Posterior vena cava (tissue), 2 donors: ENCODE data around the gene AVPR1B. TPM values are rescaled to one million over a fixed set of nuclear protein-coding genes. Genes with fewer than 3 reads are reported as not detected.
"Not testable (repeated sequence)": the region's sequence is repeated elsewhere in the genome, so short reads cannot be mapped to it uniquely, and the experiment has no call there.

ENCODE experiments used
- DNase-seq: peaks from one replicate; pipeline ENCODE4 v3.0.0-alpha.2; 2020; ENCODE audit warnings: low spot score
- intact Hi-C, 2 donors: fragments of 100-400 bp; cut with DNase I; formaldehyde crosslinking; loops; one replicate each; pipeline versions ENCODE4 v1.14.1 to v1.14.2; 2022 to 2023
- total RNA-seq, 2 donors: library from RNA; stranded (reverse); fragmentation: NEBNext Ultra II Directional; extraction: Animal tissue kit (Norgen Biotek cat#: 25700); gene quantifications; one replicate each; pipeline ENCODE4 v1.2.1, GENCODE V29; 2021
- donor health status: DM: yes; HTN: yes; CAD: no.
- donor health status: DM: yes; HTN: yes; CAD: no.

Gene AVPR1B
- total RNA-seq, 2 donors from 2014 or later = not detected

DNA sequence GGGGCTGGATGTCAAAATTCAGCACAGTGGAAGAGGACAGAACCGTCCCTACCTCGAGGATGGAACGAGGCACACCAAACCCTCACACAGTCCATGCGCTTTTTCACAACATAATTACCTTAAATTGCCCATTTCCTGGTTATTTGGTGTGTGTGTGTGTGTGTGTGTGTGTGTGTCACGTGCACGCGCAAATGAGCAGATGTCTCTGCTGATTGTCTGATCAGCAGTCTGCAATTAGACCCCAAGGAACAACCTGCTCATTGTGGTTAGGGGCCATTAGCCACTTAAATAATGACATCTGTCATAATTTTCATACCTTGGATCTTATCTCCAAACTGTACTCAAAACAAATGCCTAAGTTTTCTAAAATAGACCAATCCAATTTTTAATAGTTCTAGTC lies 23.2 kb downstream of the AVPR1B start:
- DNase-seq = no peak
- intact Hi-C loops = no loop called here

DNA sequence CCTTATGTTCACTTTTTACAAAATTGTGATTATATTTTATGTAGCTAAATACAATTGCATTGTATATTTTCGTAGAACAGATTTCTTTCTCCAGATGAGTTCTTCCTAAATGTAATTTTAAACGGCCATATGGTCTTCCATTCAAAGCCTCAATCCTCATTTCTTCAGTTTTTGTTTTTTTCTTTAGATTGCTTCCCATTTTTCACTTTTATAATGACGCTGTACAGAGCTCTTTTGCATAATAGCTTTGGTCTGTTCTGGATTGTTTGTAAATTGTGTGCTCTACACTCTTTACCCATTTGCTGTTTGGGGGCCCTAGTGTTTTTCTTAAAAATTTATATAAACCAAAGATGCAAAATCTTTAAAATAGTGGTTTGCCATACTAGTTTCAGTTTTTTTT lies 27.8 kb downstream of the AVPR1B start:
- no peak for DNase-seq
- intact Hi-C loops = no loop called here

DNA sequence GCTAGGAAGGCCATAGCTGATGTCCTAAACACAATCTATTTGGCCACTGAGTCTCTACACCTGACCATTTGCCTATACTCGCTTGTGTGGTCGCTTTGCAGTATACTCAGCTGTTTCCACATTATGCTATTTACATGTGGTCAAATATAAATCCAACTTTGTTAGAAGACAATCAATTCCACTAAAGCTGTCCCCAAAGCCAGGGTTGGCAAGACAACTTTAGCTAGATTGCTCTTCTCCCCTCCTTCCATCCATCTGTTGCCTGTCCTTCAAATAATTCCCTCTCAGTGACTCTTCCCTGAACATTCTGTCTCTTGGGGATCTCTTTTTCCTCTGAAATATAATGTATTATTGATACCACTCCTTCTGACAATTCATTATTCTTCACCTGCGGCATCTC lies 30.1 kb downstream of the AVPR1B start:
- intact Hi-C loops = no loop called here

DNA sequence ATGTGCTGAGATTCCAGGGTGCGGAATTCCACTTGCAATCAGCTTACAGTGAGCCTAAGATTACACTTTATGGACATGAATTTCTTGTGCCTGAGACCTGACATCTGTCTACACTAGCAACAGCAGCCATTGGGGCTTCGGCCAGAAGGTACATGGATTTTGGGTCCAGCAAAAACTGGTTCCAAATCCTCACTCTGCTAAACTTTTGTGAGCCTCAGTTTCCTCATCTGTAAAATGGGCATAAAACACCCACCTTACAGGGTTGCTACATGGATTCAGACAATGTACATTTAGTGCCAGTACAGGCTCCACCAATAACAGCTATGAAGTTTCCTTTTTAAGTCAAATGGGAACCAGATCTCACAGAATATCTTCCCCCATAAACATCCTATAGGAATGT lies 33.4 kb downstream of the AVPR1B start:
- no peak for DNase-seq
- intact Hi-C loops = no loop called here

More for the DNA sequence above, 30.1 kb downstream of the AVPR1B start:
- DNase-seq = no peak

DNA sequence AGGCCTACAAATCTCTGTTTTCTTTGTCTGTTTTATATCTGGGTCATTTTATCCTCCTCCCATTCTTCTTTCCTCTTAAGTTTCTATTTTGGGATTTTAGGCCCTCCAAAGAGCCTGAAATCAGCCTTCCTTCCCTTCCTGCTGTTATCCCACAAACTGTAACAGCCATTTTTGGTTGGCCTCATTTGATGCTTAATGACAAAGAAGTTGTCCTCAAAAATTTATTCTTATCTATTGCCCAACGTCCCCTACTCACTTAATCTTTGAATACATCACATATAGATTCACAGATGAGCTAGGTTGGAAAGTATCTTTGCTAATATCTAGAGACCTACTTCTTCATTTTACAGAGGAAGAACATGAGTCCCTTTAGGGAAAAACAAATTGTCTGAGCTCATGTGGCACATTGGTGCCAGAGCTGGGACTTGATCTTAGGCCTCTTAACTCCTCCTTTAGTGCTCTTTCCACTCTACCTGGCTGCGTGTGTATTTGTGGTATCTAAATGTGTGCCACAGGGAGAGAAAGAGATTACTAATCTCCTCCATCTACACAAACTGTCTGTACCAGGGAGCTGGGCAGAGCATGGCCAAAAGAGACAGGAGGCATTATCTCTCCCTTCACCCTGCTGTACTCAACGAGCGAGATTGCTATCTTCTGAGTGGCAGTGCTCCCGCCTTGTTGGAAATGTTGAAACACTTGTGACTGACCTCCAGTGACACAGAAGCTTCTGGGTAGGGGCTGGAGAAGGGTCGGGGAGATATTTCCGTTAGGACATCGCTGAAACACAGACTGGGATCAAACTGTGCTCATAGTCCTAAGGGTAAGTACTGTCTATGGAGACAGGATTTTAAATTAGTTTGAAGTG lies 34.1 kb downstream of the AVPR1B start:
- intact Hi-C loops = no loop called here
- DNase-seq = no peak

DNA sequence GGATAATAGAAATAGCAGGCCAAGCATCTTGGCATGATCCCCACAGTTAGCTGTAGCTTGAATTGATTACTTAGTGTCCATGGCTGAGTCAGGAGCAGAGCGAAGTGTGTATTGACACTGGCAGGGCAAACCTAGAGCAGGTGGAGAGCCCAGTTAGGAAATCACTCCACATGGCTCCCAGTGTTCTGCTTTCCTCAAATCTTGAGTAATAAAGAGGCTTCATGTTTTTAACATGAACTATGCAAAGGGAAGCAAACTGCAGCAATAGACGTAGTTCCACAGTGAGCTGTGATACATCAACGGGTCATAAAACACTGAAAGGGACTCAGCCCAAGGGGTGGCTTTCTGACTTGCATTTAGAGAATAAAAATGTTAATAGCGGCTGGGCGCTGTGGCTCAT lies 35.3 kb downstream of the AVPR1B start:
- DNase-seq = no peak
- intact Hi-C loops = no loop called here

DNA sequence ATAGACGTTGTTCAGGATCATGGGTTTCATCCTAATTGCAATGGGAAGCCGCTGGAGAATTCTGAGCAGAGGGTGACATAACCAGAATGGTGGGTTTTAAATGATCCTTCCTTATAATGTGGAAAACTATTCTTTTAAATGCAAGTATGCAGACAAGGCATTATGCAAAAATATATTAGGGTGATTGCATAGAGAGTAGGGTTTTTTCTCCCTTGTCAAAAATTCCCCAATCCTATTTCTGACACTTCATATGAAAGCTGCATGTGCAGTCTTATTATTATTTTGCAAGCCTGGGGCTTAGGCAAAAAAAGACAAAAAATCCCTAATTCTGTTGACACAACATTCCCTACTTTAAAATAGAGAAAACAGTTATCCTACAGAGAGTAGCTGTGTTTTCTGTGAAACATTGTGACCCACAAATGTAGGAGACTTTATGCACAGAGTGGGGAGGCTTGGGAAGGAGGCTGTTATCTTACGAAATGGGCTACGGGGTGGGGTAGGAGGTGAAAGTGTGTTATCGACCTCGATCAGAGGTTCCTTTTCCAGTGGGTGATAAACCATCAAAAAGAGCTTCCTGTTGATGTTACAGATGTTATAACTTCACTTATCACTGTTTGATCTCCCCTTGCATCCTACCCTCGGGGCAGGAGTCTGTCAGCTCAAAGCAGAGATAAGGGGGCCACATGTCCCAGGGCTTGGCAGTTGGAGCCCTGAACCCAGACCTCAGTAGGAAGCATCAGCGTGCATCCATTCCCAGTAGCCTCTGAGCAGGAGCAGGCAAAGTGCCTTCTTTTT lies 37.0 kb downstream of the AVPR1B start:
- no peak for DNase-seq
- intact Hi-C loops = no loop called here

DNA sequence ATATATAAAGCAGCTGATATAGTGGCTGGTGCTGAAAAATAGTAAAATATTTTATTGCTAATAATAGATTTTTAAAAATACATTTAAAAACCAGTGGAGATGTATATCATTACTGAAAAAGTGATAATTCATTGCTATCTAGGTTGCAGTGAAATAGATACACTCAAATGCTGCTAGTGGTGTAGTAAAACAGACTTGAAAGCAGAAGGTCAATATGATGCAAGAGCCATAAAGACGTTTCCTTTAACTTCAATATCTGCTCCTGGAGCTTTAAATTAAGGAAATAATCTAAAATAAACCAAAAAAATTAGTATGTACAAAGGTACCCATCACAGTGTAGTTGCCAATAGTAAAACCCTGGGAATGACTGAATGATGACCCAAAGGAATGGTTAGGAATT lies 38.1 kb downstream of the AVPR1B start:
- intact Hi-C loops = no loop called here
- no peak for DNase-seq

DNA sequence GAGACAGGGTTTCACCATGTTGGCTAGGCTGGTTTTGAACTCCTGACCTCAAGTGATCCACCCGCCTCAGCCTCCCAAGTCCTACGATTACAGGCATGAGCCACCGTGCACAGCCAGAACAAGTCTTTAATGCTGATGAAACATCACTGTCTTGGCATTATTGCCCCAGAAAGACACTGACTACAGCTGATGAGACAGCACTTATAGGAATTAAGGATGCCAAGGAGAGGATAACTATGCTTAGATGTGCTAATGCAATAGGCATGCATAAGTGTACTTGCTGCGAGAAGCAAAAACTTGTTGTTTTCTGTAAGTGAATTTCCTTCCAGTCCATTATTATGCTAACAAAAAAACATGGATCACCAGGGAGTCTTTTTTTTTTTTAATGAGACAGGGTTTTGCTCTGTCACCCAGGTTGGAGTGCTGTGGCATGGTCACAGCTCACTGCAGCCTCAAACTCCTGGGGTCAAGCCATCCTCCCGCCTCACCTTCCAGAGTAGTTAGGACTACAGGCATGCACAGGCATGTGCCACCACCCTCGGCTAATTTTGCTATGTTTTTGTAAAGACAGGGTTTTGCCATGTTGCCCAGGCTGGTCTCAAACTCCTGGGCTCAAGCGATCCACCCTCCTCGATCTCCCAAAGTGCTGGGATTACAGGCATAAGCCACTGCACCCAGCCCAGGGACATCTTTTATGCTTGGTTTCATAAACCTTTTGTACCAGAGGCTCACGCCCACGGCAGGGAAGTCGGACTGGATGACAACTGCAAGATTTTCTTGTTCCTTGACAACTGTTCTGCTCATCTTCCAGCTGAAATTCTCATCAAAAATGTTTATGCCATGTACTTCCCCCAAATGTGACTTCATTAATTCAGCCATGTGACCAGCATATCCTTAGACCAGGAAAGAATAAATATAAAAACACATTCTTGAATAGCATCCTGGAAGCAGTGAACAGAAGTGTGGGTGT lies 41.1 kb downstream of the AVPR1B start:
- intact Hi-C loops = no loop called here
- no peak for DNase-seq

DNA sequence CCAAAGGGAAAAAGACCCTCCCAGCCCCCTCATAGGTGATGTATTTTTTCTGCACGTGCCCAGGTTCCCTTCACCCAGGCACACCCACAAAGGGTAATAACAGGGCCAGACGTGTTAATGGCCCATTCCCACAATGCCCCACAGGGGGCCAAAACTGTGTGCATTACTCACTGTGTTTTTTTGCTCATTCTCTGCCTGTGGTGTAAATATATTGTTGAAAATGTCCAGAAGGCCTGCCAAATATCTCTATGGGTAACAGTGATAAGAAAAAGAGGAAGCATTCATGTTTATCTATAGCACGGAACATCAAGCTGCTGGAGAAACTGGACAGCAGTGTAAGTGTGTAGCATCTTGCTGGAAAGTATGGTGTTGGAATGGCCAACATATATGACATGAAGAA lies 42.3 kb downstream of the AVPR1B start:
- intact Hi-C loops = no loop called here
- no peak for DNase-seq

DNA sequence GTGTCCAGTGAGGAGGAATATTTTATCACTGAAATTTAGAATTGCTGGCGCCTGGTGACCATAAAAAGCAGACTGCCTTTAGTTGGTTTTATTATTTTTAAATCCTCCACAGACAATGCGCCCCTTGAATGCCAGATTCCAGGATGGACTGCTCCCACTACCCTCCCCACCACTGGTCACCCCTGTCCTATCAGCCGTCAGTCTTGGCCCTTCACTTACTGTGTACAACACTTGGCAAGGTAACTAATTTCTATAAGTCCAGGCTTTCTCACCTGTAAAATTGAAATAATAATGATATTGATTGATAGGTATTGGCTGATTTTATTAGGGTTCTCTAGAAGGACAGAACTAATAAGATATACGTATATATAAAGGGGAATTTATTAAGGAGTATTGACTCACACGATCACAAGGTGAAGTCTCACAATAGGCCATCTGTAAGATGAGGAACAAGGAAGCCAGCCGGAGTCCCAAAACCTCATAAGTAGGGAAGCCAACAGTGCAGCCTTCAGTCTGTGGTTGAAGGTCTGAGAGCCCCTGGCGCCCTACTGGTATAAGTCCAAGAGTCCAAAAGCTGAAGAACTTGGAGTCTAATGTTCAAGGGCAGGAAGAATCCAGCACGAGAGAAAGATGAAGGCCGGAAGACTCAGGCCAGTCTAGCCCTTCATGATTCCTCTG lies 46.4 kb downstream of the AVPR1B start:
- intact Hi-C loops = no loop called here
- DNase-seq = no peak

DNA sequence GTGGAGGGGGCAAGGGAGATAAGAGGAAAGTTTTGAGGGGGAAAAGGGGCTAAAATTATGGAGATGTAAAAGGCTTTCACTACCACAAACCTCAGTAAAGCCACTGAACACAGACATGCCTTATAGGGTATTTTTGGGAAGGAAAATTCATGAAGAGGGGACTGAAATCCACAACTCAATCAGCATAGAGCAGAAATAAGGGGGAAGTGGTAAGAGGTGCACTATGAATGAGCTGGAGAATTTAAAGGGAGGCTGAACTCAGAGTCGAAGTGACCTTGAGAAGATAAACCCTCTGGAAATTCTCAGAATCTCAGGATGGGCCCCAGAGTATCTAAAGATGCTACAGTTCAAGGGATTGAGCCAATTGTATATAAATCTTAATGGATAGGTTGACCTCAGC lies 48.9 kb downstream of the AVPR1B start:
- intact Hi-C loops = no loop called here
- no peak for DNase-seq

DNA sequence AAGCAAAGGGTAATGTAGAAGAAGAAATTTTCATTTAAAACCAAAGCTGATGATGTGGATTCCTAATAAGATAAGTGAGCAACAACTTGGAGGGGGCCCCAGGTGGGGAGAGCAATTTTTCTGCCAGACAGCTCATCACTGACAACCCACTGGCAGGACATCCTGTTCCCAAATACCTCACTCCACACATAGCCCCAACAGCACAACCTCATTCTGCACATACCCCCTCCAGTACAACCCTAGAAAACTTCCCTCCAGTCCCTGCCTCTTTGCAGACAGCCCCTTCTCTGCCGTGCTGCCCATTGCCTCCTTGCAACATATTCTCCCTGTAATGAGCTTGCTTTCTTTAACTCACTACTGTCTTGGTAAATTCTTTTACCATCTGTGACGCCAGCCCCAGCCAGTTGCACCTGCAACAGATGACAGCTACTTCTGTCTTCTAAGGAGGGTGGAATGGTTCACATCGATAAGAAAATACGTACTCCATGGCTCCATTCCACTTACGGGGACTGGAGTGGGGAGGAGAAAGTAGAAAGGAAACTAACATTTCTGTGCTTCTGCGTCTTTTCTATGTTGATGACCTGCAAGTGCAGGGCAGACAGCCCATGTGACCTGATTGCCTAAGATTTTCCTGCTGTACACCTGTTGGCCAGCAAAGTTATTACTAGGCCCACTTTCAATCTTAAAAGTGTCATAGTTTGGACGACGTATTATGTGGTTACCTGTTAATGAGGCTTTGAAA lies 49.5 kb downstream of the AVPR1B start:
- intact Hi-C loops = no loop called here
- no peak for DNase-seq

DNA sequence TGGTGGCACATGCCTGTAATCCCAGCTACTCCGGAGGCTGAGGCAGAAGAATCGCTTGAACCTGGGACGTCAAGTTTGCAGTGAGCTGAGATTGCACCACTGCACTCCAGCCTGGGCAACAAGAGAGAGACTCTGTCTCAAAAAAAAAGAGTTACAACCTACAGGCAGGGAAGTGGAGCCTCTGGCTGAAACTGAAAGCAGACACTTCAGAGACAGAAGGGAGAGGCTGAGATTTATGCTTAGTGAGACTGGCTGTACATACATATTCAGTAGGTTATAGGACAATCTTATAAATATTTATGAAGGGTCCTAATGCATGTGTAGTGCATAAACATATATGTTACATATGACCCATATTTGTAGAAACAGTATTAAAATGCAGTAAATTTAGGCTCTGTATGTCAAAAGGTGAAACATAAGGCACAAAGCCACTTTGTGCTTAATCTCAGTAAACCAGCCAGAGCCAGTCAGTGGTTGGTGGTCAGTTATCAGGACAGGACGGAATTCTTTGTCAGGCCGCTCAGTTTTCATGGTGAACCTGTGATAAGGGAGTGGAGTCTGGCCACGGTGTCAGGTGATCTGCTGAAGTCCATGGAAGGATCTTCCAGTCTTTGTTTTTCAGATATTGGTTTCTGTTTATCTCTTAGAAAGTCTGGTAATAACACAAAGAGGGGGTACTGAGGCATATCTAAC lies 50.6 kb downstream of the AVPR1B start:
- no peak for DNase-seq
- intact Hi-C loops = no loop called here

DNA sequence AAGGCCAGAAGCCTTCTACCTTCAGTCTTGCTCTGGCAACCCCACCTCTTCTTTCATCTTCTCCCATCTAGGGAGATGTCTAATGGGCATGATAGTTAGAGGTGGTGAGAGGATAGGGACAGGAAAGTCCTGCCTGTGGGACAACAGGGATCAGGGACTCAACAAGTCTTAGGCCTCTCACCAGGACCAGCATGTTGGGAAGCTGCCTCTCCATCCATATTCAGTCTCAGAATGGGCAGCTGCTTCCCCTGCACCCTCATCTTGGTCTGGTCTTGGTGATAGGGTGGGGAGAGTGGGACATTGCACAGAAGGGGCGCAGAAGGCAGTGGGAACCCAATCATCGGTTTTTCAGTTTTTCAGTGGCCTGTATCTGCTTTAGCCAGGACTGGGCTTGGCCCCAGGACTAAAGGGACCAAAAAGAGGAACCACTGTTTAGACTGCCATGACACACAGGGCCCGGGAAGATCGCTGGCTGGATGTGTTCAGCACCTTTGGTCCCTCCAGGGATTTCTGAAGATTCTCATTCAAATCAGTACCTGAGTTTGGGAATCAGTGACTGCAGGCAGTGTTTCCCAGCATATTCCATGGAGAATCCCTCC lies 51.5 kb downstream of the AVPR1B start:
- intact Hi-C loops = no loop called here
- DNase-seq = no peak

DNA sequence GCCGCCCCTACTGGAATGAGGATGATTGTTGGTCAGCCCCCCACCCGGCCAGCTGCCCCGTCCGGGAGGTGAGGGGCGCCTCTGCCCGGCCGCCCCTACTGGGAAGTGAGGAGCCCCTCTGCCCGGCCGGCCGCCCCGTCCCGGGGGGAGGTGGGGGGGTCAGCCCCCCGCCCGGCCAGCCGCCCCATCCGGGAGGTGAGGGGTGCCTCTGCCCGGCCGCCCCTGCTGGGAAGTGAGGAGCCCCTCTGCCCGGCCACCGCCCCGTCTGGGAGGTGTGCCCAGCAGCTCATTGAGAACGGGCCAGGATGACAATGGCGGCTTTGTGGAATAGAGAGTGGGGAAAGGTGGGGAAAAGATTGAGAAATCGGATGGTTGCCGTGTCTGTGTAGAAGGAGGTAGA lies 52.7 kb downstream of the AVPR1B start:
- intact Hi-C loops, DNase-seq: not testable (repeated sequence)

DNA sequence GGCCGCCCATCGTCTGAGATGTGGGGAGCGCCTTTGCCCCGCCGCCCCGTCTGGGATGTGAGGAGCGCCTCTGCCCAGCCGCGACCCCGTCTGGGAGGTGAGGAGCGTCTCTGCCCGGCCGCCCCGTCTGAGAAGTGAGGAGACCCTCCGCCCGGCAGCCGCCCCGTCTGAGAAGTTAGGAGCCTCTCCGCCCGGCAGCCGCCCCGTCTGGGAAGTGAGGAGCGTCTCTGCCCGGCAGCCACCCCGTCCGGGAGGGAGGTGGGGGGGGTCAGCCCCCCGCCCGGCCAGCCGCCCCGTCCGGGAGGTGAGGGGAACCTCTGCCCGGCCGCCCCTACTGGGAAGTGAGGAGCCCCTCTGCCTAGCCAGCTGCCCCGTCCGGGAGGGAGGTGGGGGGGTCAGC lies 53.2 kb downstream of the AVPR1B start:
- intact Hi-C loops, DNase-seq: not testable (repeated sequence)
